HepG2 (cell line): ENCODE data around the gene PSMA7. TPM values are rescaled to one million over a fixed set of nuclear protein-coding genes. Genes with fewer than 3 reads are reported as not detected.

Experiments
- BRD4 ChIP-seq: sonication (generic); formaldehyde crosslinking; IDR thresholded peaks from 2 replicates; pipeline ENCODE4 v1.4.0; 2020; ENCODE audit warnings: missing genetic modification reagents
- EP300 ChIP-seq, 3 experiments: sonication (generic) in 1 of 3; formaldehyde crosslinking in 1 of 3; IDR thresholded peaks; 2 replicates each; pipeline versions ENCODE4 v1.5.1 to v1.6.1; 2011 to 2020; ENCODE audit warnings: low read depth in 2 of 3, low read length in 2 of 3, borderline replicate concordance in 1 of 3, improper control_type of control experiment in 1 of 3, mild to moderate bottlenecking in 1 of 3, missing genetic modification reagents in 1 of 3, moderate library complexity in 1 of 3
- MAFK ChIP-seq, 2 experiments: IDR thresholded peaks in 1 of 2; conservative IDR thresholded peaks in 1 of 2; 2 replicates each; pipeline ENCODE4 v1.6.1; 2011; ENCODE audit warnings: improper control_type of control experiment in 2 of 2, low read length in 2 of 2
- PRDM10 ChIP-seq: sonication (generic); formaldehyde crosslinking; IDR thresholded peaks from 2 replicates; pipeline ENCODE4 v1.4.0; 2020; ENCODE audit warnings: low read depth, missing genetic modification reagents
- ZBTB39 ChIP-seq: sonication (generic); formaldehyde crosslinking; IDR thresholded peaks from 2 replicates; pipeline ENCODE4 v1.5.0; 2020; ENCODE audit warnings: missing genetic modification reagents
- ZNF280B ChIP-seq: sonication (generic); formaldehyde crosslinking; IDR thresholded peaks from 2 replicates; pipeline ENCODE4 v1.5.0; 2020; ENCODE audit warnings: missing genetic modification reagents, mild to moderate bottlenecking, borderline replicate concordance
- ZSCAN25 ChIP-seq: sonication (generic); formaldehyde crosslinking; IDR thresholded peaks from 2 replicates; pipeline ENCODE4 v1.8.0; 2022; ENCODE audit warnings: mild to moderate bottlenecking, missing genetic modification reagents
- ZSCAN9 ChIP-seq: IDR thresholded peaks from 2 replicates; pipeline ENCODE4 v1.6.1; 2016; ENCODE audit warnings: borderline replicate concordance
- polyA plus RNA-seq, 8 experiments: library from polyadenylated mRNA; depleted of rRNA in 3 of 8; stranded (reverse) in 7 of 8; unstranded in 1 of 8; fragments of >200 nt; fragmentation: Illumina TruSeq in 4 of 8; extraction: Trizol in 4 of 8; gene quantifications; 2 replicates each; pipeline versions ENCODE4 v1.2.1 to v1.2.3, GENCODE V29; 2011 to 2016; ENCODE audit warnings: low read depth in 4 of 8, missing spikeins in 1 of 8, mixed read lengths in 1 of 8; ENCODE audit not compliant: insufficient read depth in 1 of 8
- total RNA-seq, 5 experiments: library from RNA; depleted of rRNA; stranded (reverse); fragments of >200 nt; fragmentation: Illumina TruSeq; extraction: Trizol; gene quantifications; 2 replicates each; pipeline ENCODE4 v1.2.3, GENCODE V29; 2016; ENCODE audit warnings: low read depth in 1 of 5
- TF ChIP-seq, protein P1 (sequence below): sonication (generic); formaldehyde crosslinking; IDR thresholded peaks from 2 replicates; pipeline ENCODE4 v1.4.0; 2020; ENCODE audit warnings: missing genetic modification reagents
- TF ChIP-seq, protein P2 (sequence below): sonication (generic); formaldehyde crosslinking; IDR thresholded peaks from 2 replicates; pipeline ENCODE4 v1.4.0; 2020; ENCODE audit warnings: missing genetic modification reagents, borderline replicate concordance

The PSMA7 gene
- total and polyA plus RNA-seq, 2 of the 13 experiments (the other 11 are each of a cell fraction or from before 2014, with no cell fraction given), result 531 to 631 TPM

DNA sequence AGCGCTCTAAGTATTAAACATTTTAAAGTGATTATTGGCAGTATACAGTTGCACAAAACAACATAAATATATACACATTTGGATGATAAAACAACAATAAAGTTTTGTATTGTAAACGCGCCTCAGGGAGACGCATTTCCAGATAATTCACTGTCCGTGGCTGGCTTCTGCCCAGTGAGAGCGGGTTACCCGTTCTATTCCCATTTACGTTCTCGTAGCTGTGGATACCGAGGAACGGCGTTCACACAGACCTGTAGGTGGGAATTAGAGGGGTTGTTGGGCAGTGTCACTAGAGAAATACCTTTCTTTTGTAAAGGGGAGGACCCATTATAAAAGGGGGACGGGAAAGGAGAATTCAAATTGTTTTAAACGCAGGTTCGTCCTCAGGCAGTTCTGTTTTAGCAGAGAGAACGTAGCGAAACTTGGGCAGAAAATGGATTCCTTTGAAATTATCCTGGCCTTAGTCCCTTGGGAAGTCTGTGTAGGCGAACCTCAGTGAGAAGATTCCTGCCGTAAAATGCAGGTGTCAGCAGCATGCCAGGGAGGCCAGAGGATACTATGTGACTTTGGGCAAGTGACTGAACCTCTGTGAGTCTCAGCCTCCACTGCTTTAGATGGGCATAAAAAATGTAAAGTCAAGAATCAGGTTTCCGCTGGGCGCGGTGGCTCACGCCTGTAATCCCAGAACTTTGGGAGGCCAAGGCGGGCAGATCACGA, 40.4 kb upstream of the PSMA7 start (continued):
- TF ChIP-seq PRDM10 (CRISPR knock-in tag), result no peak
- TF ChIP-seq, protein P1, sequence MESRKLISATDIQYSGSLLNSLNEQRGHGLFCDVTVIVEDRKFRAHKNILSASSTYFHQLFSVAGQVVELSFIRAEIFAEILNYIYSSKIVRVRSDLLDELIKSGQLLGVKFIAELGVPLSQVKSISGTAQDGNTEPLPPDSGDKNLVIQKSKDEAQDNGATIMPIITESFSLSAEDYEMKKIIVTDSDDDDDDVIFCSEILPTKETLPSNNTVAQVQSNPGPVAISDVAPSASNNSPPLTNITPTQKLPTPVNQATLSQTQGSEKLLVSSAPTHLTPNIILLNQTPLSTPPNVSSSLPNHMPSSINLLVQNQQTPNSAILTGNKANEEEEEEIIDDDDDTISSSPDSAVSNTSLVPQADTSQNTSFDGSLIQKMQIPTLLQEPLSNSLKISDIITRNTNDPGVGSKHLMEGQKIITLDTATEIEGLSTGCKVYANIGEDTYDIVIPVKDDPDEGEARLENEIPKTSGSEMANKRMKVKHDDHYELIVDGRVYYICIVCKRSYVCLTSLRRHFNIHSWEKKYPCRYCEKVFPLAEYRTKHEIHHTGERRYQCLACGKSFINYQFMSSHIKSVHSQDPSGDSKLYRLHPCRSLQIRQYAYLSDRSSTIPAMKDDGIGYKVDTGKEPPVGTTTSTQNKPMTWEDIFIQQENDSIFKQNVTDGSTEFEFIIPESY (CRISPR knock-in tag), result peak; percentile 22; the same call in 1 of the 2 replicates
- no peak for TF ChIP-seq ZSCAN25 (CRISPR knock-in tag)
- no peak for TF ChIP-seq ZSCAN9 (CRISPR knock-in tag)
- no peak for TF ChIP-seq EP300 (IDR thresholded peaks at IDR 0.05; ENCODE audit: low read depth in 2 of 2, low read length in 2 of 2)
- peak; percentile 16; the same call in 1 of the 2 replicates for TF ChIP-seq EP300 (CRISPR knock-in tag; IDR thresholded peaks at IDR 0.05; ENCODE audit: borderline replicate concordance)
- TF ChIP-seq ZNF280B, result no peak
- no peak; the same call in 1 of the 2 replicates for TF ChIP-seq ZBTB39 (CRISPR knock-in tag)
- peak; percentile 45 to 63; a peak in 3 of 4 replicates for TF ChIP-seq MAFK (conservative IDR thresholded peaks at IDR 0.05 in 1 of 2, IDR thresholded peaks at IDR 0.05 in 1 of 2; ENCODE audit: low read length in 2 of 2)
- TF ChIP-seq, protein P2, sequence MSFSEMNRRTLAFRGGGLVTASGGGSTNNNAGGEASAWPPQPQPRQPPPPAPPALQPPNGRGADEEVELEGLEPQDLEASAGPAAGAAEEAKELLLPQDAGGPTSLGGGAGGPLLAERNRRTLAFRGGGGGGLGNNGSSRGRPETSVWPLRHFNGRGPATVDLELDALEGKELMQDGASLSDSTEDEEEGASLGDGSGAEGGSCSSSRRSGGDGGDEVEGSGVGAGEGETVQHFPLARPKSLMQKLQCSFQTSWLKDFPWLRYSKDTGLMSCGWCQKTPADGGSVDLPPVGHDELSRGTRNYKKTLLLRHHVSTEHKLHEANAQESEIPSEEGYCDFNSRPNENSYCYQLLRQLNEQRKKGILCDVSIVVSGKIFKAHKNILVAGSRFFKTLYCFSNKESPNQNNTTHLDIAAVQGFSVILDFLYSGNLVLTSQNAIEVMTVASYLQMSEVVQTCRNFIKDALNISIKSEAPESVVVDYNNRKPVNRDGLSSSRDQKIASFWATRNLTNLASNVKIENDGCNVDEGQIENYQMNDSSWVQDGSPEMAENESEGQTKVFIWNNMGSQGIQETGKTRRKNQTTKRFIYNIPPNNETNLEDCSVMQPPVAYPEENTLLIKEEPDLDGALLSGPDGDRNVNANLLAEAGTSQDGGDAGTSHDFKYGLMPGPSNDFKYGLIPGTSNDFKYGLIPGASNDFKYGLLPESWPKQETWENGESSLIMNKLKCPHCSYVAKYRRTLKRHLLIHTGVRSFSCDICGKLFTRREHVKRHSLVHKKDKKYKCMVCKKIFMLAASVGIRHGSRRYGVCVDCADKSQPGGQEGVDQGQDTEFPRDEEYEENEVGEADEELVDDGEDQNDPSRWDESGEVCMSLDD (CRISPR knock-in tag), result no peak
- no peak for TF ChIP-seq BRD4 (CRISPR knock-in tag)
